ENCODE results near the gene EPC1. TPM values are rescaled to one million over a fixed set of nuclear protein-coding genes. Genes with fewer than 3 reads are reported as not detected.

Gene EPC1
- 10 to 100 TPM; 51.0 to 51.4 TPM for total RNA-seq

GRCh38 chr10:32346551-32347362 lies at the start of gene EPC1:
EPC1 (minus strand) TSS chr10:32347158; CDS start chr10:32346915, 243 bp downstream.

Other genes with a start within 250 kb of the EPC1 start
- gene CCDC7, start 99.0 kb upstream of the EPC1 start, total RNA-seq = 10 to 100 TPM; 15.2 to 15.5 TPM

Data from activated naive CD4-positive, alpha-beta T cell treated with anti-CD3 and anti-CD28 coated beads, Interleukin-2, amount 10 ng/mL, durations not matched to agents 5 hours and 36 hours (primary cell).